ENCODE data around the gene THRB.

Gene THRB

DNA sequence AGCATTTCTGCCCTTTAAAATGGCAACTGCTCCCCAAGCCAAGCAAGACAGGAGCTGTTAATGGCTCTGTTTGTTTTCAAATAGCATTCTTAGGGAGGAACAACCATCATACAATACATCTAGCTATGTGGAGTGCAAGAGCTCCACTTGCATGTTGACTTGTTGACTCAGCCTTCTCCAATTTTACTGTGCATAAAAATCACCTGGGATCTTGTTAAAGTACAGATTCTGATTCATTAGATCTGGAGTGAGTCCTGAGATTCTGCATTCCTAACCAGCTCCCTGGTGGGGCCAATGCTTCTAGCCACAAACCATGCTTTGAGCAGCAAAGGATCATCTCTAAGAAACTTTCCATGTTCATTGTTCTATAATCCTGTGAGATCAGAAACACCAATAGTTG lies 171.4 kb downstream of the THRB start:
- H3K4me3 ChIP-seq (ENCODE audit: low read length in 2 of 2), result no peak overlapping the region
- H3K27ac ChIP-seq (ENCODE audit: low read depth in 2 of 2, low read length in 2 of 2), result no peak overlapping the region
- H3K27me3 ChIP-seq (ENCODE audit: control insufficient read depth in 2 of 2, insufficient read depth in 2 of 2, low read length in 2 of 2), result no peaks in the 10 kb centered on the region
- no peaks in the 10 kb centered on the region for H3K4me1 ChIP-seq (ENCODE audit: control insufficient read depth in 2 of 2, insufficient read depth in 2 of 2, low read length in 2 of 2)
- H3K9ac ChIP-seq (ENCODE audit: low read depth in 1 of 2, low read length in 2 of 2), result no peak overlapping the region
- no peaks in the 10 kb centered on the region for H3K36me3 ChIP-seq (ENCODE audit: control insufficient read depth in 2 of 2, insufficient read depth in 2 of 2, low read length in 2 of 2)
- no peaks in the 10 kb centered on the region for H3K9me3 ChIP-seq (ENCODE audit: control insufficient read depth in 2 of 2, low read length in 2 of 2)

- Histone ChIP-seq H3K27me3 (ENCODE audit: control insufficient read depth in 2 of 2, insufficient read depth in 2 of 2, low read length in 2 of 2) (no peaks in the 10 kb centered on the region), H3K9ac (ENCODE audit: low read depth in 1 of 2, low read length in 2 of 2) (no peak overlapping the region), H3K4me1 (ENCODE audit: control insufficient read depth in 2 of 2, insufficient read depth in 2 of 2, low read length in 2 of 2) (peaks cover 9 to 10% of the 10 kb centered on the region in 2 donors), H3K4me3 (ENCODE audit: low read length in 2 of 2) (no peak overlapping the region), H3K9me3 (ENCODE audit: control insufficient read depth in 2 of 2, low read length in 2 of 2) (no peaks in the 10 kb centered on the region), H3K36me3 (ENCODE audit: control insufficient read depth in 2 of 2, insufficient read depth in 2 of 2, low read length in 2 of 2) (no peaks in the 10 kb centered on the region), H3K27ac (ENCODE audit: low read depth in 2 of 2, low read length in 2 of 2) (no peak overlapping the region)
Measured at GRCh38 chr3:24320601-24321000, 174.0 kb downstream of the THRB start.

- Histone ChIP-seq H3K9ac (ENCODE audit: low read depth in 1 of 2, low read length in 2 of 2) (no peak overlapping the region), H3K4me3 (ENCODE audit: low read length in 2 of 2) (no peak overlapping the region), H3K36me3 (ENCODE audit: control insufficient read depth in 2 of 2, insufficient read depth in 2 of 2, low read length in 2 of 2) (no peaks in the 10 kb centered on the region), H3K9me3 (ENCODE audit: control insufficient read depth in 2 of 2, low read length in 2 of 2) (no peaks in the 10 kb centered on the region), H3K27ac (ENCODE audit: low read depth in 2 of 2, low read length in 2 of 2) (no peak overlapping the region), H3K27me3 (ENCODE audit: control insufficient read depth in 2 of 2, insufficient read depth in 2 of 2, low read length in 2 of 2) (no peaks in the 10 kb centered on the region), H3K4me1 (ENCODE audit: control insufficient read depth in 2 of 2, insufficient read depth in 2 of 2, low read length in 2 of 2) (peaks cover 9 to 10% of the 10 kb centered on the region in 2 donors)
Measured at GRCh38 chr3:24318677-24319287, 175.9 kb downstream of the THRB start.

GRCh38 chr3:24316887-24317383 lies 177.7 kb downstream of the THRB start:
- Histone ChIP-seq H3K27me3 (ENCODE audit: control insufficient read depth in 2 of 2, insufficient read depth in 2 of 2, low read length in 2 of 2) (no peaks in the 10 kb centered on the region), H3K36me3 (ENCODE audit: control insufficient read depth in 2 of 2, insufficient read depth in 2 of 2, low read length in 2 of 2) (no peaks in the 10 kb centered on the region), H3K4me3 (ENCODE audit: low read length in 2 of 2) (peak overlapping the region in 1 of 2 donors; percentile 8), H3K9ac (ENCODE audit: low read depth in 1 of 2, low read length in 2 of 2) (no peak overlapping the region), H3K27ac (ENCODE audit: low read depth in 2 of 2, low read length in 2 of 2) (peak overlapping the region; percentile 11 to 26), H3K4me1 (ENCODE audit: control insufficient read depth in 2 of 2, insufficient read depth in 2 of 2, low read length in 2 of 2) (peaks cover 9 to 10% of the 10 kb centered on the region in 2 donors), H3K9me3 (ENCODE audit: control insufficient read depth in 2 of 2, low read length in 2 of 2) (no peaks in the 10 kb centered on the region)

- Histone ChIP-seq H3K9ac (ENCODE audit: low read depth in 1 of 2, low read length in 2 of 2) (no peak overlapping the region), H3K27ac (ENCODE audit: low read depth in 2 of 2, low read length in 2 of 2) (no peak overlapping the region), H3K4me3 (ENCODE audit: low read length in 2 of 2) (no peak overlapping the region), H3K9me3 (ENCODE audit: control insufficient read depth in 2 of 2, low read length in 2 of 2) (no peaks in the 10 kb centered on the region), H3K4me1 (ENCODE audit: control insufficient read depth in 2 of 2, insufficient read depth in 2 of 2, low read length in 2 of 2) (peaks cover 9 to 14% of the 10 kb centered on the region in 2 donors), H3K27me3 (ENCODE audit: control insufficient read depth in 2 of 2, insufficient read depth in 2 of 2, low read length in 2 of 2) (no peaks in the 10 kb centered on the region), H3K36me3 (ENCODE audit: control insufficient read depth in 2 of 2, insufficient read depth in 2 of 2, low read length in 2 of 2) (peaks cover 0 to 2% of the 10 kb centered on the region in 2 donors)
Measured at GRCh38 chr3:24315971-24316370, 178.7 kb downstream of the THRB start.

GRCh38 chr3:24315356-24315755 lies 179.3 kb downstream of the THRB start:
- H3K4me3 ChIP-seq (ENCODE audit: low read length in 2 of 2), result no peak overlapping the region
- no peaks in the 10 kb centered on the region for H3K9me3 ChIP-seq (ENCODE audit: control insufficient read depth in 2 of 2, low read length in 2 of 2)
- peaks cover 9 to 14% of the 10 kb centered on the region in 2 donors for H3K4me1 ChIP-seq (ENCODE audit: control insufficient read depth in 2 of 2, insufficient read depth in 2 of 2, low read length in 2 of 2)
- peaks cover 0 to 2% of the 10 kb centered on the region in 2 donors for H3K36me3 ChIP-seq (ENCODE audit: control insufficient read depth in 2 of 2, insufficient read depth in 2 of 2, low read length in 2 of 2)
- H3K9ac ChIP-seq (ENCODE audit: low read depth in 1 of 2, low read length in 2 of 2), result no peak overlapping the region
- no peaks in the 10 kb centered on the region for H3K27me3 ChIP-seq (ENCODE audit: control insufficient read depth in 2 of 2, insufficient read depth in 2 of 2, low read length in 2 of 2)
- H3K27ac ChIP-seq (ENCODE audit: low read depth in 2 of 2, low read length in 2 of 2), result no peak overlapping the region

GRCh38 chr3:24311881-24312280 lies 182.8 kb downstream of the THRB start:
- Histone ChIP-seq H3K4me3 (ENCODE audit: low read length in 2 of 2) (no peak overlapping the region), H3K36me3 (ENCODE audit: control insufficient read depth in 2 of 2, insufficient read depth in 2 of 2, low read length in 2 of 2) (peaks cover 0 to 2% of the 10 kb centered on the region in 2 donors), H3K27me3 (ENCODE audit: control insufficient read depth in 2 of 2, insufficient read depth in 2 of 2, low read length in 2 of 2) (no peaks in the 10 kb centered on the region), H3K9me3 (ENCODE audit: control insufficient read depth in 2 of 2, low read length in 2 of 2) (no peaks in the 10 kb centered on the region), H3K9ac (ENCODE audit: low read depth in 1 of 2, low read length in 2 of 2) (no peak overlapping the region), H3K27ac (ENCODE audit: low read depth in 2 of 2, low read length in 2 of 2) (no peak overlapping the region), H3K4me1 (ENCODE audit: control insufficient read depth in 2 of 2, insufficient read depth in 2 of 2, low read length in 2 of 2) (peaks cover 6 to 10% of the 10 kb centered on the region in 2 donors)

DNA sequence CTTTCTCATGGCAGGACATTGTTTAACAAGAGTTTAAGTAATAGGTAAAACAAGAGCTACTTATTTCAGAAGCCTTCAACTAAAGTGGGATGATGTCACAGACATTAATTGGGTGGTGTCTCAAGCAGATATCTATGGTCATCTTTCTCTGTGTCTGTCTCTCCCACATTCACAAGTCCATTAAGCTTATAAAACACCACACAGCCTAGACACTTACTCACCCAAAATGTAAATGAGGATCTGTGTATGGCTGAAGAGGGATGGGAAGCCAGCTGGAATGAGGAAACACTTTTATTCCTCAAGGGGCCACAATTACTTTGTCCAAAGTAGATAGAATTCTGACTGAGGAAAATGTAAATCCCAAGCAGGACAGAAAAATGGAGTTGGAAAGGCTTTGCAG lies 183.8 kb downstream of the THRB start:
- peaks cover 0 to 2% of the 10 kb centered on the region in 2 donors for H3K36me3 ChIP-seq (ENCODE audit: control insufficient read depth in 2 of 2, insufficient read depth in 2 of 2, low read length in 2 of 2)
- H3K9me3 ChIP-seq (ENCODE audit: control insufficient read depth in 2 of 2, low read length in 2 of 2), result no peaks in the 10 kb centered on the region
- peaks cover 0 to 4% of the 10 kb centered on the region in 2 donors for H3K4me1 ChIP-seq (ENCODE audit: control insufficient read depth in 2 of 2, insufficient read depth in 2 of 2, low read length in 2 of 2)
- no peak overlapping the region for H3K27ac ChIP-seq (ENCODE audit: low read depth in 2 of 2, low read length in 2 of 2)
- H3K9ac ChIP-seq (ENCODE audit: low read depth in 1 of 2, low read length in 2 of 2), result no peak overlapping the region
- no peak overlapping the region for H3K4me3 ChIP-seq (ENCODE audit: low read length in 2 of 2)
- no peaks in the 10 kb centered on the region for H3K27me3 ChIP-seq (ENCODE audit: control insufficient read depth in 2 of 2, insufficient read depth in 2 of 2, low read length in 2 of 2)

DNA sequence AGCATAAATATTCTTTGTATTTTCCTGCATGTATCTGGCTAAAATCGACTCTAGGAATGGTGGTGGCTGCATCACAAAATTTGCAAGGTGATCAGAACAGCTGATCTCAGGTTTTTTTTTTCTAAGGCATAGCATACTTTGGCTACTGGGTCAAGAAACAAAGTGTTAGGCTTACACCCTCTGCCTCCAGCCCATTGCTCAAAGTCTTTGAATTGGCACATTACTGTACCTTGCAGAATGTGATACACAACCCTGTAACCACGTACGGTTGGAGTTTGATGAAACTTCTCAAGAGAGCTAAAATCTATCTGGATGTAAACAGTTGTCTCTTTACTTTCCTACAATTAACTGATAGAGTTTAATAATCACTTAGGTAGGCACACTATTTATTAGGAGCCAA lies 188.1 kb downstream of the THRB start:
- Histone ChIP-seq H3K27ac (ENCODE audit: low read depth in 2 of 2, low read length in 2 of 2) (no peak overlapping the region), H3K27me3 (ENCODE audit: control insufficient read depth in 2 of 2, insufficient read depth in 2 of 2, low read length in 2 of 2) (no peaks in the 10 kb centered on the region), H3K4me1 (ENCODE audit: control insufficient read depth in 2 of 2, insufficient read depth in 2 of 2, low read length in 2 of 2) (no peaks in the 10 kb centered on the region)

DNA sequence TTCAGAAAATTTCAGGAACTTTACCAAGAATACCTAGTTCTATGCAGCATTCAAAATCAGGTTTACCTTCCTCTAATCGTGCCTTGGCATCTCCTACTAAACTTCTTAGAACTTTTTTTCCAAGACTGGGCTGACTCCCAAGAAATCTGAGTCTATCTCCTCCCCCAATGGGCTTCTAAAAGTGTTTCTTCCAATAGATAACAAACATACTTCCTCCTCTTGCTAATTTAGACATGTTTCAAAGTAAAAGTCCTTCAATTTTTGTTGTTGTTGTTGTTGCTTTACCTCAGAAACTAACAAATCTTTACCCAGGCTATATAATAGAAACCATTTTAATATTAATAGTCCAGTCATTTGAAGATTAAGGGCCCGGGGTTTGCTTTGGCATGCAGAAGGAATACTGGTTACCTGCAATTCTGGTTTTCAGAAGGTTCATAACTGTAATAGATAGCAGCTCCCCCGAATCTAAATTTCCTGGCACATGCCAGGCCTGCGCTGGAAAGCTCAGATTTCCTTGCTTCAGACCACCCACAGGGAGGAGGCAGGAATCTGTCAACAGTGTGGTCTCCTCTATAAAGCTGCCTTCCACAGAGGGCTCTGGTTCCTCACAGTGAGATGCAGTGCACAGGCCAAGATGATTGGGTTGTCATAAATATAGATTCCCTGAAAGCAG lies 188.7 kb downstream of the THRB start:
- Histone ChIP-seq H3K27ac (ENCODE audit: low read depth in 2 of 2, low read length in 2 of 2) (no peak overlapping the region), H3K4me1 (ENCODE audit: control insufficient read depth in 2 of 2, insufficient read depth in 2 of 2, low read length in 2 of 2) (no peaks in the 10 kb centered on the region), H3K4me3 (ENCODE audit: low read length in 2 of 2) (no peak overlapping the region), H3K27me3 (ENCODE audit: control insufficient read depth in 2 of 2, insufficient read depth in 2 of 2, low read length in 2 of 2) (no peaks in the 10 kb centered on the region), H3K9me3 (ENCODE audit: control insufficient read depth in 2 of 2, low read length in 2 of 2) (no peaks in the 10 kb centered on the region), H3K36me3 (ENCODE audit: control insufficient read depth in 2 of 2, insufficient read depth in 2 of 2, low read length in 2 of 2) (peaks cover 0 to under 1% of the 10 kb centered on the region in 2 donors), H3K9ac (ENCODE audit: low read depth in 1 of 2, low read length in 2 of 2) (no peak overlapping the region)

More for the DNA sequence above, 188.1 kb downstream of the THRB start:
- Histone ChIP-seq H3K9me3 (ENCODE audit: control insufficient read depth in 2 of 2, low read length in 2 of 2) (no peaks in the 10 kb centered on the region), H3K9ac (ENCODE audit: low read depth in 1 of 2, low read length in 2 of 2) (no peak overlapping the region), H3K36me3 (ENCODE audit: control insufficient read depth in 2 of 2, insufficient read depth in 2 of 2, low read length in 2 of 2) (peaks cover 0 to 2% of the 10 kb centered on the region in 2 donors), H3K4me3 (ENCODE audit: low read length in 2 of 2) (no peak overlapping the region)

Measured in mucosa of rectum (tissue), 2 donors.